ENCODE data around the gene TMEM161A.

Gene TMEM161A

DNA sequence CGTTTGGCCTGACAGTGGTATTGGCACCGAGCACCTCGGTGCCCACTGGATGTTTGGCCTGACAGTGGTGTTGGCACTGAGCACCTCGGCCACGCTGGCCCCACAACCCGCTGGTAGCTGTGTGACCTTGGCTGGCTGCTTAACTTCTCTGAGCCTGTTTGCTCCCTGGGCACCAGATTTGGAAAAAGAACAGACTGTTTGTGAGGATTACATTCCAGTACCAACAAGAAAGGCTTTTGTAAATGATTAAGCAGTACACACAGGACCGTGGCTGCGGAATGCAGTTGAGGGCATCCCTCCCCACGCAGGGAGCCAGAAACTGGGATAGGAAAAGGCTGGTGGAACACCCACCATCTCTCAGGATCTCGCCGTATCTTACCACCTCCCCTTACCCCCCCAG lies 42.6 kb downstream of the TMEM161A start:
- no peak for DNase-seq

- no peak for DNase-seq
Measured at GRCh38 chr19:19094513-19094912, 43.8 kb downstream of the TMEM161A start.

GRCh38 chr19:19087676-19088075 lies 50.6 kb downstream of the TMEM161A start:
- DNase-seq: no peak

DNA sequence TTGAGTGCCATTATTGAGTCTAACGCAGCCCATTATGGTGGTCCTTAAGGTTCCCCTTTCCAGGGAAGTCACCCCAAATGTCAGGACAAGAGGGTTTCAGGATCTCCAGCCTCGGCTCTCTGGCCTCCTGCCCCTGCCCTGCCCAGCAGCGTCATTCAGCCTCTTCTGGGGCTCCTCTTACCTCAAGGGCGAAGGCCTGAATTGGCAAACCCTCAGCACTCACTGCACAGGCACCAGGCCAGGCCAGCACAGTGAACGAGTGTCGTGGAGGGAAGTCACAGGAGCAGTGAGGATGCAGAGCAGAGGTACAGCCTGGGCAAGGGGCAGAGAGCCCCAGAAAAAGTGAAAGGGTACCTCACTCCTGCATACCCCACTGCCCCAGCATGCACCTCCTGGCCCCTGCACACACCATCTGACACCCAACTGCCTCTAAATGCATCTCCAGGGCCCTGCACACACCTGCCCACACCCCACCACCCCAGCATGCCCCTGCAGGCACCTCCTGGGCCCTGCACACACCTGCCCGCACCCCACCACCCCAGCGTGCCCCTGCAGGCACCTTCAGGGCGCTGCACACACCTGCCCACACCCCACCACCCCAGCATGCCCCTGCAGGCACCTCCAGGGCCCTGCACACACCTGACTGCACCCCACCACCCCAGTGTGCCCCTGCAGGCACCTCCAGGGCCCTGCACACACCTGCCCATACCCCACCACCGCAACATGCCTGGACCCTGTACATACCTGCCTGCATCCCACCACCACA lies 54.7 kb downstream of the TMEM161A start:
- DNase-seq: no peak

GRCh38 chr19:19081642-19082151 lies 56.6 kb downstream of the TMEM161A start:
- DNase-seq: no peak

DNA sequence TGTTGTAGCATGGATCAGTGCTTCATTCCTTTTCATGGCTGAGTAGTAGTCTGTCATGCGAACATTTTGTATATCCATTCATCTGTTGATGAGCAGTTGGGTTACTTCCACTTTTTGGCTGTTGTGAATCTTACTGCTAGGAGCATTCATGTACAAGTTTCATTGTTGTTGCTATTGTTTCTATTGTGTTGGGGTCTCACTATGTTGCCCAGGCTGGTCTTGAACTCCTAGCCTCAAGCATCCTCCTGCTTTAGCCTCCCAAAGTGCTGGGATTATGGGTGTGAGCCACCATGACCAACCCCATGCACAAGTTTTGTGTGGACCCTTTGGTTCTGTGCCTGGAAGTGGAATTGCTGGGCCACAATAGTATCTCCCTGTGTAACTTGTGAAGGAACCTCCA lies 58.7 kb downstream of the TMEM161A start:
- DNase-seq: no peak

DNA sequence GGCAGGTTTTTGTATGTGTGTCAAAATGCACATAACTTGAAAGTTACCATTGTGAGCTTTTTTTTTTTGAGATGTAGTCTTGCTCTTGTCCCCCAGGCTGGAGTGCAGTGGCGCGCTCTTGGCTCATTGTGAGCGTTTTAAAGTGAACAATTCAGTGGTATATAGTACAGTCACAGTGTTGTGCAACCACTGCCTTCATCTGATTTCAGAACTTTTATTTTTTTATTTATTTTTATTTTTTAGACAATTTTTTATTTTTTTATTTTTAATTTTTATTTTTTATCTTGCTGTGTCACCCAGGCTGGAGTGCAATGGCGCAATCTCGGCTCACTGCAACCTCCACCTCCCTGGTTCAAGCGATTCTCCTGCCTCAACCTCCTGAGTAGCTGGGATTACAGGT lies 59.5 kb downstream of the TMEM161A start:
- DNase-seq: no peak

GRCh38 chr19:19077103-19077502 lies 61.2 kb downstream of the TMEM161A start:
- no peak for DNase-seq

DNA sequence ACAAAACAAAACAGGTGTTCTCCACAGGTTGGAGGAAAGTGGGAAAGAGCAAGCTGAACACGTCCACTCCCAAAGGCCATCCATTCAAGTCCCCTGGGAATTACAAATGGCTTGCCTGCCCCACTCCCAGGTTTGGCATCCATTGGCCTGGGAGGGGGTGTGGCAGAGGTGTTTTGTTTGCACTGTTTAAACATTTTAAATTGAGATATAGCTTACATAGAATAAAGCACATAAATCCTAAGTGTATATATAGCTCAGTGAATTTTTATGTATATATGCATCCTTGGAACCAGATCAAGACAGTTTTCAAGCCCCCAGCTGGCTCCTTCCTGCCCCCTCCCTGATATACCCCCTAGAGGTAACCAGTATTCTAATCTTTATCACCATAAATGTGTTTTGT lies 61.8 kb downstream of the TMEM161A start:
- no peak for DNase-seq

DNA sequence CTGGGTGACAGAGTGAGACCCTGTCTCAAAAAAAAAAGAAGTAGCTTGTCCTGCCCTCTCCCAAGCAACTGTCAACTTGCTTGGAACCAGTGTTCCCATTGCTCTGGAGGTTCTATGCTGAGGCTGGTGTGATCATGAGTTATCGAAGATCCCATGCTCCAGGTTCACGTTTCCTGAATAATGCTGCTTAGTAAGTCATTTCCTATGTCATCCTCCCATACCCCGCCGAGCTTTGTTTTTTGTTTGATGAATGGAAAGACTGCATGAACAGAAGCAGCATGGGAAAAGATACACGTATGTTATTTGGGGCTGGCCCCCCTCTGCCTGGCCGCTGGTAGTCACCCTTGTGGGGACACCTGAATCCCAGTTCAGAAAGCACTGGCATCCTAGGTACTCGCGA lies 63.2 kb downstream of the TMEM161A start:
- DNase-seq: no peak

- DNase-seq: no peak
Measured at GRCh38 chr19:19074196-19074882, 63.9 kb downstream of the TMEM161A start.

- DNase-seq: no peak
Measured at GRCh38 chr19:19071897-19072296, 66.4 kb downstream of the TMEM161A start.
